KMS-11 (cell line): Measurements from ENCODE around the gene HPCAL1.

Experiments used
- H2AFZ ChIP-seq: fragments of 200-600 bp; sonication (generic); 2 replicates; pipeline ENCODE4 v1.6.1; 2016; ENCODE audit warnings: antibody characterized with exemption, mixed run types, low read depth
- H3K27ac ChIP-seq: fragments of 200-600 bp; sonication (generic); 2 replicates; pipeline ENCODE4 v1.6.1; 2016; ENCODE audit warnings: mild to moderate bottlenecking, mixed run types
- H3K27me3 ChIP-seq: fragments of 200-600 bp; sonication (generic); 2 replicates; pipeline ENCODE4 v1.6.1; 2017; ENCODE audit warnings: mild to moderate bottlenecking, low read depth, mixed run types, moderate library complexity; ENCODE audit not compliant: insufficient read depth
- H3K36me3 ChIP-seq: fragments of 200-600 bp; sonication (generic); 2 replicates; pipeline ENCODE4 v1.6.1; 2017; ENCODE audit warnings: mild to moderate bottlenecking, mixed run types; ENCODE audit not compliant: insufficient read depth
- H3K4me1 ChIP-seq: fragments of 200-600 bp; sonication (generic); 2 replicates; pipeline ENCODE4 v1.6.1; 2016; ENCODE audit warnings: mild to moderate bottlenecking, low read depth, mixed run types; ENCODE audit not compliant: poor library complexity, severe bottlenecking
- H3K4me2 ChIP-seq: fragments of 200-600 bp; sonication (generic); 2 replicates; pipeline ENCODE4 v1.7.0; 2016; ENCODE audit warnings: mild to moderate bottlenecking, mixed run types
- H3K4me3 ChIP-seq: fragments of 200-600 bp; sonication (generic); IDR thresholded peaks from 2 replicates; pipeline ENCODE4 v1.6.1; 2017; ENCODE audit warnings: low read depth, low read length, mixed read lengths; ENCODE audit not compliant: insufficient read depth
- H3K79me2 ChIP-seq: fragments of 200-600 bp; sonication (generic); 2 replicates; pipeline ENCODE4 v1.6.1; 2016; ENCODE audit warnings: low read depth, mixed run types; ENCODE audit not compliant: insufficient read depth
- H3K9ac ChIP-seq: fragments of 200-600 bp; sonication (generic); 2 replicates; pipeline ENCODE4 v1.6.1; 2016; ENCODE audit warnings: mild to moderate bottlenecking, mixed run types
- H4K20me1 ChIP-seq: fragments of 200-600 bp; sonication (generic); 2 replicates; pipeline ENCODE4 v1.6.1; 2016; ENCODE audit warnings: mild to moderate bottlenecking, mixed run types; ENCODE audit not compliant: insufficient read depth
- TF ChIP-seq, protein P1 (sequence below): fragments of 200-600 bp; sonication (generic); conservative IDR thresholded peaks from 2 replicates; pipeline ENCODE4 v1.6.1; 2017; ENCODE audit warnings: low read depth, mild to moderate bottlenecking, antibody characterized with exemption, low read length, moderate library complexity, mixed read lengths

Gene HPCAL1

DNA sequence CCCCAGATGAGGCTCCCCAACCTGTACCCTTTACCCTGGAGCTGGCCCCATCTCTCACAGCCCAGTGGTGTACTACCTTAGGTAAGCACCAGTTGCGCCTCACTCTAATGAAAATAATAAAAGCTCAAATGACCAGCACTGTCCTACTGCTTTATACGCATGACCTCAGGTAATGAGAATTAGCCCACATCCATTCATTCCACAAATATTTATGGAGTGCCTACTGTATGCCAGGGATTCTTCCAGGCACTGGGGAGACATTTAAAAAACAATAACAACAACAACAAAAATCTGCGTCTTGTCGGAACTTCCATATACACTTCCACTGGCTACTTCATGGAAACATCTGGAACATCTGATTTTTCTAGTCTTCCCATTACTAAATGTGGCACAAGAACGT, 20.8 kb downstream of the HPCAL1 start:
- Histone ChIP-seq H3K36me3 (no peaks in the 10 kb centered on the region), H3K4me3 (no peak overlapping the region), H3K27ac (no peak overlapping the region), H3K9ac (no peak overlapping the region), H3K4me2 (no peak overlapping the region), H3K79me2 (no peaks in the 10 kb centered on the region), H3K4me1 (peaks cover 24% of the 10 kb centered on the region), H3K27me3 (no peaks in the 10 kb centered on the region), H4K20me1 (no peaks in the 10 kb centered on the region), H2AFZ (no peak overlapping the region)
- TF ChIP-seq, protein P1, sequence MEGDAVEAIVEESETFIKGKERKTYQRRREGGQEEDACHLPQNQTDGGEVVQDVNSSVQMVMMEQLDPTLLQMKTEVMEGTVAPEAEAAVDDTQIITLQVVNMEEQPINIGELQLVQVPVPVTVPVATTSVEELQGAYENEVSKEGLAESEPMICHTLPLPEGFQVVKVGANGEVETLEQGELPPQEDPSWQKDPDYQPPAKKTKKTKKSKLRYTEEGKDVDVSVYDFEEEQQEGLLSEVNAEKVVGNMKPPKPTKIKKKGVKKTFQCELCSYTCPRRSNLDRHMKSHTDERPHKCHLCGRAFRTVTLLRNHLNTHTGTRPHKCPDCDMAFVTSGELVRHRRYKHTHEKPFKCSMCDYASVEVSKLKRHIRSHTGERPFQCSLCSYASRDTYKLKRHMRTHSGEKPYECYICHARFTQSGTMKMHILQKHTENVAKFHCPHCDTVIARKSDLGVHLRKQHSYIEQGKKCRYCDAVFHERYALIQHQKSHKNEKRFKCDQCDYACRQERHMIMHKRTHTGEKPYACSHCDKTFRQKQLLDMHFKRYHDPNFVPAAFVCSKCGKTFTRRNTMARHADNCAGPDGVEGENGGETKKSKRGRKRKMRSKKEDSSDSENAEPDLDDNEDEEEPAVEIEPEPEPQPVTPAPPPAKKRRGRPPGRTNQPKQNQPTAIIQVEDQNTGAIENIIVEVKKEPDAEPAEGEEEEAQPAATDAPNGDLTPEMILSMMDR: no peak

DNA sequence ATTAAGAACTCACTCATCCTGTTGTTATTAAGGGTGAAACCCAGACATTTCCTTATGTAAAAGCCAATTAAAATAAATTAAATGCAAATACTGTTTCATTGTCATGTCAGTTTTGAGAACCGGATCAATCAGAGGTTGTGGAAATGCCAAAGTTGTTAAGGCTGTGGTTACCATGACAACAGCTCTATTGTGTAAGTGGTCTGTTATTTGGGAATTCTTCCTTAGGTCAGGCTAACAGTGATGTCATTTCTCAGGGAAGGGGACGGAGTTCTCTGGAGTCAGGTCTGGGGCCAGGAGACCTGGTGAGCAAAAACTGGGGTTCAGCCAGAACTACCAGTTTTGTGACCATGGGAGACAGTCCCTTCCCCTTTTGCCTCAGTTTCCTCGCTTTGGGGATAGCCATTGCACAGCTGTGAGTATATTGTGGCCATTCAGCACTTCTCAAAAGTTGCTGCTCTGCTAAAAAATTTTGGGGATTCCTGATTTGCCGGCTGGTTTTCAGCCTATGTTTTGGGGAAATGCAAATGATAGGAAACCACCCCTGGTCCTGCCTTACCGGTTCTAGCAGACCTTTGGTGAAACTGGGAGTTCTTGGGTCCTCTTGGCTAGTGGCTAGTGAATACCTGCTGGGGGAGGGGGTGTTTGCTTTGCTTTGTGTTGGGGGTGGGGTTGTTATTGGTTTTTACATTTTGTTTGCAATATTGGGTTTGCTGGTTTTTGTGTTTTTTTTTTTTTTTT, 21.6 kb downstream of the HPCAL1 start:
- Histone ChIP-seq H3K27me3 (no peaks in the 10 kb centered on the region), H3K4me3 (no peak overlapping the region), H3K36me3 (no peaks in the 10 kb centered on the region), H4K20me1 (no peaks in the 10 kb centered on the region), H3K9ac (no peak overlapping the region), H2AFZ (no peak overlapping the region), H3K4me2 (0 out of 2 replicates have a peak overlapping the region, but pooled peaks have one; percentile 29), H3K4me1 (peaks cover 24% of the 10 kb centered on the region), H3K79me2 (no peaks in the 10 kb centered on the region), H3K27ac (no peak overlapping the region)
- TF ChIP-seq, protein P1: no peak

DNA sequence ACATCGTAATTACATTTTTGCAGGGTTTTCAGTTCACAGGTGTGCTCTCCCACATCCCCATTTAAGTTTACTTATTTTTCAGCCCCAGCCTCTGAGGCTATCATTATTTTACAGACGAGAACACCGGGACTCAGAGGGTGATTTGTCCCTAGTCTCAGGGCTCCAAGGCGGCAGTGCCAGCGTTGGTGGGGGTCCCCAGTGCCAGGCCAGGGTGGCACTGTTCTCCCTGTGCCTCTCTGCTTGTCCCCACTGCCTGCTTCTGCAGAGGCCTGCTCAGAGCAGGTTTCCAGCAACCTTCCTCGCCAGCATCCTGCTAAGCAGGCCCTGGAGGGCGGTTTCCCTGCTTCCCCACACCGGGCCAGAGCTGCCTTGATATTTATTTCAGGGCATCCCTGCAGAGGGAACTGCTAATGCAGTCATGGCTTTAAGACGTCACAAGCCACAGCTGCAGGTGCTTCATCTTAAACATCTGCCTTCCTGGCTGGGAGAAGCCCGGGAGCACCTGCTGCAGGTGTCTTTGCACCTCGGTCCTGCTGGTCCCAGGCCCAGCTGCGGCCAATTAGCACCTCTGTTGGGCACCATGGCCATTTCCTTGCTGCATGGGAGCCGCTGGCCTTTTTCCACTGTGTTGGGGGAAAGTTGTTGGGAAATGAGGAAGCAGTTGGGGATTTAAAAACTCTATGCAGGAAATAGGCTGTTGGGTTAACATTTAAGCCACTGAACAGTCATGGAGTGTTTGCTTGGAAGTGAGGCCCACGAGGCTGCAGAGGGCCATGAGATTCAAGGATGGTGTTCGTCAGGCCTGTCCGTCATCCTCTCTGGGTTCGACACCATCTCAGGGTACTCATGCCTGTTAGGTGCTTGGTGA, 22.8 kb downstream of the HPCAL1 start:
- TF ChIP-seq, protein P1: no peak
- H3K36me3 ChIP-seq: no peaks in the 10 kb centered on the region
- H3K9ac ChIP-seq: no peak overlapping the region
- no peak overlapping the region for H3K27ac ChIP-seq
- H2AFZ ChIP-seq: no peak overlapping the region
- H3K4me1 ChIP-seq: peaks cover 24% of the 10 kb centered on the region
- H3K79me2 ChIP-seq: no peaks in the 10 kb centered on the region
- no peak overlapping the region for H3K4me3 ChIP-seq
- H3K4me2 ChIP-seq: 0 out of 2 replicates have a peak overlapping the region, but pooled peaks have one; percentile 3
- H3K27me3 ChIP-seq: no peaks in the 10 kb centered on the region
- no peaks in the 10 kb centered on the region for H4K20me1 ChIP-seq

DNA sequence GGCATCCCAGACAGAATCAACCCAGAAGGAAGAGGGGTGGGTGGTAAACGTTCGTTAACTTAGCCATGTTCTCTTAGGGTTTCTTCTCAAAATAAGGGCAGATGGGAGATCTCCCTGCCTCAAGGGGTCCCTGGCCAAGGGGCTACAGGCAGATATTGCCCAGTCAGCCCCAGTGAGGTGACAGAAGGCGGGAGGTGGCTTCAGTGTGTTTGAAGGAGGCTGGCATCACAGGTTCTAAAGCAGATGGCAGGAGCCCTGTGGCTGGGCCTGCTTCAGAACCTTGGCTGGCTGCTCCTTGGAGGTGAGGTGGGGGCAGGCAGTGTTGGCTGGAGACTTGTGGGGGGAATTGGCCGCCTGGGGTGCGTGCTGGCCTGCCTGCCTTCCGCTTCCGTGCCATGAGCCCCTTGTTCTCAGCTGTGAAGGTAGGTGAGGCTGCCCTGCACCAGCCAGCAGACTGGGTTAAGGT, 23.5 kb downstream of the HPCAL1 start:
- H3K36me3 ChIP-seq: no peaks in the 10 kb centered on the region
- H3K27me3 ChIP-seq: no peaks in the 10 kb centered on the region
- TF ChIP-seq, protein P1: no peak
- H4K20me1 ChIP-seq: no peaks in the 10 kb centered on the region
- H3K9ac ChIP-seq: no peak overlapping the region
- no peak overlapping the region for H3K4me3 ChIP-seq
- no peak overlapping the region for H2AFZ ChIP-seq
- H3K27ac ChIP-seq: no peak overlapping the region
- peaks cover 24% of the 10 kb centered on the region for H3K4me1 ChIP-seq
- no peaks in the 10 kb centered on the region for H3K79me2 ChIP-seq
- H3K4me2 ChIP-seq: no peak overlapping the region
